Liver (tissue), 9 donors: ENCODE data around the gene TIMP3. TPM values are rescaled to one million over a fixed set of nuclear protein-coding genes. Genes with fewer than 3 reads are reported as not detected.

Experiments
- DNase-seq: peaks from one replicate; pipeline ENCODE4 v3.0.0-alpha.2; 2017; ENCODE audit warnings: low spot score
- H3K27ac ChIP-seq, 2 donors: one replicate each; pipeline ENCODE4 v1.7.0; 2013; ENCODE audit warnings: inconsistent platforms in 2 of 2, low read length in 2 of 2, control low read depth in 1 of 2, low read depth in 1 of 2, mild to moderate bottlenecking in 1 of 2
- H3K27me3 ChIP-seq, 4 donors: one replicate each; pipeline versions ENCODE4 v1.6.1 to v1.7.0; 2013; ENCODE audit warnings: low read length in 3 of 4, inconsistent platforms in 1 of 4, mild to moderate bottlenecking in 1 of 4, moderate library complexity in 1 of 4; ENCODE audit not compliant: control insufficient read depth in 4 of 4, insufficient read depth in 4 of 4
- H3K36me3 ChIP-seq, 4 donors: one replicate each; pipeline versions ENCODE4 v1.6.1 to v1.7.0; 2013; ENCODE audit warnings: low read length in 3 of 4, mild to moderate bottlenecking in 3 of 4, low read depth in 1 of 4, moderate library complexity in 1 of 4; ENCODE audit not compliant: control insufficient read depth in 4 of 4, insufficient read depth in 3 of 4
- H3K4me1 ChIP-seq, 4 donors: one replicate each; pipeline versions ENCODE4 v1.6.1 to v1.7.0; 2013; ENCODE audit warnings: low read length in 3 of 4, mild to moderate bottlenecking in 3 of 4, moderate library complexity in 1 of 4; ENCODE audit not compliant: control insufficient read depth in 4 of 4, insufficient read depth in 4 of 4
- H3K4me3 ChIP-seq, 3 donors: one replicate each; pipeline versions ENCODE4 v1.6.1 to v1.7.0; 2013; ENCODE audit warnings: low read length in 3 of 3, control low read depth in 1 of 3, low read depth in 1 of 3, mild to moderate bottlenecking in 1 of 3
- H3K9ac ChIP-seq, 2 donors: one replicate each; pipeline ENCODE4 v1.7.0; 2013; ENCODE audit warnings: low read length in 2 of 2, mild to moderate bottlenecking in 2 of 2, moderate library complexity in 2 of 2, control low read depth in 1 of 2, low read depth in 1 of 2
- H3K9me3 ChIP-seq, 4 donors: one replicate each; pipeline versions ENCODE4 v1.6.1 to v1.7.0; 2013; ENCODE audit warnings: low read length in 3 of 4; ENCODE audit not compliant: control insufficient read depth in 4 of 4
- ATF3 ChIP-seq: IDR thresholded peaks from 2 replicates; pipeline ENCODE4 v1.6.1; 2016; ENCODE audit warnings: antibody characterized with exemption
- CTCF ChIP-seq: fragments of 150-350 bp; IDR thresholded peaks from 2 replicates; pipeline ENCODE4 v1.5.1; 2017; ENCODE audit warnings: improper control_type of control experiment, low read depth, low read length; ENCODE audit not compliant: missing input control
- EGR1 ChIP-seq, 2 donors: IDR thresholded peaks; 2 replicates each; pipeline ENCODE4 v1.6.1; 2016 to 2018; ENCODE audit warnings: antibody characterized with exemption in 2 of 2, low read depth in 2 of 2
- FOXA1 ChIP-seq: IDR thresholded peaks from 2 replicates; pipeline ENCODE4 v1.6.1; 2016; ENCODE audit warnings: antibody characterized with exemption
- GABPA ChIP-seq, 2 donors: IDR thresholded peaks in 1 of 2; conservative IDR thresholded peaks in 1 of 2; 2 replicates each; pipeline ENCODE4 v1.6.1; 2016; ENCODE audit warnings: antibody characterized with exemption in 2 of 2, mild to moderate bottlenecking in 1 of 2, moderate library complexity in 1 of 2
- HNF4A ChIP-seq, 2 donors: conservative IDR thresholded peaks; 2 replicates each; pipeline ENCODE4 v1.6.1; 2016; ENCODE audit warnings: antibody characterized with exemption in 2 of 2, mild to moderate bottlenecking in 2 of 2
- HNF4G ChIP-seq: IDR thresholded peaks from 2 replicates; pipeline ENCODE4 v1.6.1; 2016; ENCODE audit warnings: antibody characterized with exemption
- JUND ChIP-seq, 2 donors: IDR thresholded peaks; 2 replicates each; pipeline ENCODE4 v1.6.1; 2016; ENCODE audit warnings: antibody characterized with exemption in 2 of 2
- MAX ChIP-seq: IDR thresholded peaks from 2 replicates; pipeline ENCODE4 v1.6.1; 2016; ENCODE audit warnings: antibody characterized with exemption
- NR2F2 ChIP-seq: IDR thresholded peaks from 2 replicates; pipeline ENCODE4 v1.6.1; 2016; ENCODE audit warnings: antibody characterized with exemption
- RAD21 ChIP-seq, 2 donors: IDR thresholded peaks; 2 replicates each; pipeline ENCODE4 v1.6.1; 2016; ENCODE audit warnings: antibody characterized with exemption in 2 of 2, mild to moderate bottlenecking in 2 of 2
- REST ChIP-seq: IDR thresholded peaks from 2 replicates; pipeline ENCODE4 v1.6.1; 2016; ENCODE audit warnings: antibody characterized with exemption, mild to moderate bottlenecking
- RXRA ChIP-seq, 2 donors: IDR thresholded peaks; 2 replicates each; pipeline ENCODE4 v1.6.1; 2017 to 2018; ENCODE audit warnings: antibody characterized with exemption in 2 of 2, mild to moderate bottlenecking in 1 of 2
- SP1 ChIP-seq: IDR thresholded peaks from 2 replicates; pipeline ENCODE4 v1.6.1; 2018; ENCODE audit warnings: antibody characterized with exemption, mild to moderate bottlenecking
- TAF1 ChIP-seq: conservative IDR thresholded peaks from 2 replicates; pipeline ENCODE4 v1.6.1; 2016; ENCODE audit warnings: antibody characterized with exemption, mild to moderate bottlenecking
- YY1 ChIP-seq: IDR thresholded peaks from 2 replicates; pipeline ENCODE4 v1.6.1; 2016; ENCODE audit warnings: antibody characterized with exemption, mild to moderate bottlenecking
- WGBS: extraction: QIAGEN DNeasy Blood & Tissue Kit; methylation state at CpG from one replicate; pipeline ENCODE4 v1.1.7; 2013; 5-methylcytosine and 5-hydroxymethylcytosine counted together
- polyA plus RNA-seq, 2 donors: library from polyadenylated mRNA; stranded (reverse) in 1 of 2; unstranded in 1 of 2; fragments of 200-250 nt in 1 of 2; fragments of >200 nt in 1 of 2; fragmentation: Nextera tagmentation in 1 of 2; extraction: Ambion mirVana in 1 of 2; gene quantifications; one replicate each; pipeline versions ENCODE4 v1.2.1 to v1.2.3, GENCODE V29; 2013 to 2015
- total RNA-seq, 2 donors: library from RNA; depleted of rRNA; stranded (reverse); fragments of >200 nt; gene quantifications; one replicate each; pipeline ENCODE4 v1.2.3, GENCODE V29; 2014
- donor health status: healthy.
- donor health status: healthy.
- donor health status: healthy.
- donor health status: healthy.
- donor health status: healthy.

TIMP3 gene
- total and polyA plus RNA-seq, 4 donors: 28.0 to 44.0 (median 31.2) TPM

GRCh38 chr22:32789797-32790620 lies 11.5 kb upstream of the TIMP3 start (continued):
- TF ChIP-seq FOXA1: no peak

- 87% methylated on average over 6 of the region's 6 CpGs for WGBS
- DNase-seq: no peak
- H3K27ac ChIP-seq: no peak overlapping the region
- TF ChIP-seq REST: no peak
- TF ChIP-seq RXRA (IDR thresholded peaks at IDR 0.05): no peak
- TF ChIP-seq CTCF: no peak
- no peak for TF ChIP-seq NR2F2
- TF ChIP-seq EGR1 (IDR thresholded peaks at IDR 0.05; ENCODE audit: low read depth in 2 of 2): no peak
- no peak for TF ChIP-seq JUND (IDR thresholded peaks at IDR 0.05)
- TF ChIP-seq YY1: no peak
- TF ChIP-seq ATF3: no peak
- TF ChIP-seq TAF1: no peak
- TF ChIP-seq FOXA1: no peak
- TF ChIP-seq HNF4G: no peak
- TF ChIP-seq SP1: no peak
- TF ChIP-seq RAD21 (IDR thresholded peaks at IDR 0.05): no peak
- no peak for TF ChIP-seq MAX
- no peak for TF ChIP-seq GABPA (IDR thresholded peaks at IDR 0.05 in 1 of 2, conservative IDR thresholded peaks at IDR 0.05 in 1 of 2)
- no peaks in the 10 kb centered on the region for H3K36me3 ChIP-seq
- no peak overlapping the region for H3K4me3 ChIP-seq
- H3K27me3 ChIP-seq: no peaks in the 10 kb centered on the region
- no peak overlapping the region for H3K9ac ChIP-seq
- no peaks in the 10 kb centered on the region for H3K9me3 ChIP-seq
- H3K4me1 ChIP-seq: peaks cover 0 to 4% (median 2%) of the 10 kb centered on the region in 4 donors
Observed at GRCh38 chr22:32791056-32791455, 10.4 kb upstream of the TIMP3 start.

GRCh38 chr22:32791485-32791884 lies 10.0 kb upstream of the TIMP3 start:
- Histone ChIP-seq H3K9me3 (no peaks in the 10 kb centered on the region), H3K4me1 (peaks cover 0 to 4% (median 2%) of the 10 kb centered on the region in 4 donors)
- WGBS: 95% methylated on average over 7 of the region's 7 CpGs

More at GRCh38 chr22:32791485-32791884, 10.0 kb upstream of the TIMP3 start:
- H3K27ac ChIP-seq: no peak overlapping the region
- no peak overlapping the region for H3K9ac ChIP-seq
- H3K36me3 ChIP-seq: no peaks in the 10 kb centered on the region
- TF ChIP-seq RXRA (IDR thresholded peaks at IDR 0.05): no peak
- TF ChIP-seq HNF4A (conservative IDR thresholded peaks at IDR 0.05): no peak
- no peak for TF ChIP-seq EGR1 (IDR thresholded peaks at IDR 0.05; ENCODE audit: low read depth in 2 of 2)
- no peak for TF ChIP-seq JUND (IDR thresholded peaks at IDR 0.05)
- TF ChIP-seq REST: no peak
- TF ChIP-seq RAD21 (IDR thresholded peaks at IDR 0.05): no peak
- no peak for TF ChIP-seq FOXA1
- no peak for TF ChIP-seq GABPA (IDR thresholded peaks at IDR 0.05 in 1 of 2, conservative IDR thresholded peaks at IDR 0.05 in 1 of 2)
- no peak for TF ChIP-seq TAF1
- no peak for TF ChIP-seq HNF4G
- no peak for TF ChIP-seq ATF3
- no peak for TF ChIP-seq SP1
- TF ChIP-seq MAX: no peak
- no peaks in the 10 kb centered on the region for H3K27me3 ChIP-seq
- no peak for DNase-seq
- H3K4me3 ChIP-seq: no peak overlapping the region
